C4-2B (cell line): ENCODE measurements around the gene HSD17B4.
A peak's percentile ranks its signal among the peaks of the same experiment; 100 is the strongest.
"Not testable (repeated sequence)": the region's sequence is repeated elsewhere in the genome, so short reads cannot be mapped to it uniquely, and the experiment has no call there.

Experiments
- H3K27ac ChIP-seq: fragments of 450-650 bp; 2 replicates; pipeline ENCODE4 v1.5.1; 2017
- CTCF ChIP-seq: fragments of 450-650 bp; conservative IDR thresholded peaks from 2 replicates; pipeline ENCODE4 v1.5.1; 2017; ENCODE audit warnings: mild to moderate bottlenecking
- ZFX ChIP-seq: fragments of 450-650 bp; IDR thresholded peaks from 2 replicates; pipeline ENCODE4 v1.6.1; 2017

The HSD17B4 gene

GRCh38 chr5:119449882-119450281 lies 2.4 kb upstream of the HSD17B4 start:
- TF ChIP-seq CTCF (no peak), ZFX (no peak)

GRCh38 chr5:119450627-119451026 lies 1.7 kb upstream of the HSD17B4 start:
- not testable (repeated sequence) for H3K27ac ChIP-seq

More at GRCh38 chr5:119449882-119450281, 2.4 kb upstream of the HSD17B4 start:
- no peak overlapping the region for H3K27ac ChIP-seq

- TF ChIP-seq ZFX (no peak), CTCF (0 out of 2 replicates have a peak, but pooled peaks have one; percentile 4)
- no peak overlapping the region; the same call in 1 of the 2 replicates for H3K27ac ChIP-seq
These were observed 736 bp upstream of the HSD17B4 start for GRCh38 chr5:119451561-119451960.

- peak overlapping the region; percentile 89 for H3K27ac ChIP-seq
- TF ChIP-seq CTCF (no peak), ZFX (no peak)
These were observed 281 bp upstream of the HSD17B4 start for GRCh38 chr5:119452060-119452372.

- H3K27ac ChIP-seq, result peak overlapping the region; percentile 89
- no peak for TF ChIP-seq CTCF
- no peak for TF ChIP-seq ZFX
These were observed 710 bp downstream of the HSD17B4 start for GRCh38 chr5:119453040-119453373.

- no peak overlapping the region for H3K27ac ChIP-seq
- TF ChIP-seq CTCF (no peak), ZFX (no peak)
These were observed 1.9 kb downstream of the HSD17B4 start for GRCh38 chr5:119454171-119454570.

GRCh38 chr5:119458911-119459632 lies 6.8 kb downstream of the HSD17B4 start:
- no peak overlapping the region for H3K27ac ChIP-seq
- no peak for TF ChIP-seq CTCF
- no peak for TF ChIP-seq ZFX

- H3K27ac ChIP-seq, result no peak overlapping the region
- TF ChIP-seq CTCF (no peak), ZFX (no peak)
These were observed 13.3 kb downstream of the HSD17B4 start for GRCh38 chr5:119465640-119466039.
